GM18909 (cell line): ENCODE results near the gene PARVG.

Source experiments
- ATAC-seq: cut with Tn5 transposase; IDR thresholded peaks from one replicate; pipeline ENCODE4 v1.9.1; 2021; ENCODE audit warnings: mild to moderate bottlenecking; ENCODE audit not compliant: unreplicated experiment, poor library complexity

PARVG gene

GRCh38 chr22:44192816-44193534 lies 12.2 kb downstream of the PARVG start:
- no peak for ATAC-seq

GRCh38 chr22:44193535-44193891 lies 12.8 kb downstream of the PARVG start:
- ATAC-seq = no peak

GRCh38 chr22:44194569-44194968 lies 13.8 kb downstream of the PARVG start:
- ATAC-seq = no peak

GRCh38 chr22:44195189-44195871 lies 14.6 kb downstream of the PARVG start:
- no peak for ATAC-seq

GRCh38 chr22:44196241-44196640 lies 15.5 kb downstream of the PARVG start:
- ATAC-seq = no peak

- ATAC-seq = no peak
These were observed 16.0 kb downstream of the PARVG start for GRCh38 chr22:44196731-44197131.

- no peak for ATAC-seq
These were observed 16.5 kb downstream of the PARVG start for GRCh38 chr22:44197271-44197670.

- no peak for ATAC-seq
These were observed 18.4 kb downstream of the PARVG start for GRCh38 chr22:44199164-44199563.

- no peak for ATAC-seq
These were observed 19.1 kb downstream of the PARVG start for GRCh38 chr22:44199866-44200265.

GRCh38 chr22:44200451-44200850 lies 19.7 kb downstream of the PARVG start:
- ATAC-seq = no peak

- ATAC-seq = no peak
These were observed 20.3 kb downstream of the PARVG start for GRCh38 chr22:44200855-44201550.

GRCh38 chr22:44201665-44202064 lies 20.9 kb downstream of the PARVG start:
- no peak for ATAC-seq

GRCh38 chr22:44202261-44202789 lies 21.6 kb downstream of the PARVG start:
- ATAC-seq = no peak

GRCh38 chr22:44203203-44203602 lies 22.5 kb downstream of the PARVG start:
- ATAC-seq = no peak

GRCh38 chr22:44204739-44205515 lies 24.2 kb downstream of the PARVG start:
- no peak for ATAC-seq

GRCh38 chr22:44205516-44206329 lies 25.0 kb downstream of the PARVG start:
- no peak for ATAC-seq

GRCh38 chr22:44206330-44206645 lies 25.6 kb downstream of the PARVG start:
- no peak for ATAC-seq

- no peak for ATAC-seq
These were observed 26.0 kb downstream of the PARVG start for GRCh38 chr22:44206696-44207095.

- no peak for ATAC-seq
These were observed 26.7 kb downstream of the PARVG start for GRCh38 chr22:44207173-44207980.
